G401.6 (cell line): Measurements from ENCODE around the gene NUBP2.

Experiments
- FAIRE-seq: peaks from 2 replicates; lab custom pipeline; 2012; peaks lifted over from hg19 to GRCh38; lab: Jason Lieb, UNC

The NUBP2 gene

DNA sequence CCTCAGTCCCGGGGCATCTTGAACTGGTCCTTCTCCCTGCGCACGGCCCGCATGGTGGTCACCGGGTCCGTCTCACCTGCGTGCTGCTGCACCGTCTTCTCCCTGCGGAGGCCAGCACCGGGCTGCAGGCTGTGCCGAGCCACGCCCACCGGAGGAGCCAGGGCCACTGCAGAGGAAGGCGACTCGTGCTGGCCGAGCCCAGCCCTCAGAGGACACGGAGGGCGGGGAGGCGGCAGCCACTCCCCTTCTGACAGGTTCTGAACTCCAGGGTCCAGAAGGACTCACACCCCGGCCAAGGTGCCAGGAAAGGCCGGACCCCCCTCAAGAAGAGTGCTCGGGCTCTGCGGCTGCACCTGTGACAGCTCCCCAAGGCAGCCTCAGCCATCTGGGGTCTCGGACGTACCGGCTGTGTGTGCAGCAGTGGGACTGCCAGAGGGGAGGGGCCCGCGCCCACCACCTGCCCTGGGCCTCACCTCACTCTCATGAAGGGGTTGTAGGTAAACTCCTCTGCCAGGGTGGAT is 26.6 kb downstream of the NUBP2 start:
- FAIRE-seq = no peak

DNA sequence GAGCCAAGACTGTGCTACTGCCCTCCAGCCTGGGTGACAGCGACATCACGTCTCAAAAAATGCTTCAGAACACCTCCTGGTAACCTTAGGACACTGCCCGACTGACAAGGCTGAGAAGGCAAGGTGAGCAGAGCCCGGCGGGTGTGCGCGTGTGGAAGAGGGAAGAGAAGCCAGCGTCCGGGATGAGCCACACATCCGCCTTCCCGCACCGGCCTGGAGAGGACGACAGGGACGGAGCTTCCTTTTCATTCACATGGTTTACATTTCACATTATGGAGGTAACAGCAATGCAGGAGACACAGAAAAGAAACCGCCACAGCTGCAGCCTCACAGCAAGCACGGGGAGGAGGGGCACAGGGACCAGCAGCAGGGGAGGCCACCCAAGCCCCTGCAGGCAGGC is 27.3 kb downstream of the NUBP2 start:
- no peak for FAIRE-seq

DNA sequence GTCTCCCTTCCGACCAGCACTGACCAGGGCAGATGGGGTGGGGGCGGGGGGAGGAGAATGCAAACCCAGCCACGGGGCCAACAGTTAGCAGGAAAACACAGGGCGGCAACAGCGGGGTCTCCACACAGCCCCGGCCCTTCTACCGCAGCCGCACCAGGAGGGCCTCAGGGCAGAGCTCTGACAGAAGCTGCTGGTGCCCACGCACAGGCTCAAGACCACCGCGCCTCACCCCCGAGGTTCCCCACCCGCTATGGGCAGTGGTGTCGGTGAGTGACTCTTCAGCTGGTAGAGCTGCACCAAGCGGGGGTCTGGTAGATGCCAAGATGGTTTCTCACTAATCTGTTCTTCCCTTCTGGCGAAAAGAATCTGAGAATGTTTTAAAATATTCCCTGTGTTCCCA is 27.8 kb downstream of the NUBP2 start:
- FAIRE-seq = no peak

- no peak for FAIRE-seq
These were observed 30.0 kb downstream of the NUBP2 start for GRCh38 chr16:1812732-1813163.

GRCh38 chr16:1815461-1815860 is 32.7 kb downstream of the NUBP2 start:
- no peak for FAIRE-seq

GRCh38 chr16:1816396-1817275 is 33.9 kb downstream of the NUBP2 start:
- FAIRE-seq = no peak

GRCh38 chr16:1817276-1817589 is 34.5 kb downstream of the NUBP2 start:
- no peak for FAIRE-seq

- no peak for FAIRE-seq
These were observed 35.0 kb downstream of the NUBP2 start for GRCh38 chr16:1817716-1818115.

DNA sequence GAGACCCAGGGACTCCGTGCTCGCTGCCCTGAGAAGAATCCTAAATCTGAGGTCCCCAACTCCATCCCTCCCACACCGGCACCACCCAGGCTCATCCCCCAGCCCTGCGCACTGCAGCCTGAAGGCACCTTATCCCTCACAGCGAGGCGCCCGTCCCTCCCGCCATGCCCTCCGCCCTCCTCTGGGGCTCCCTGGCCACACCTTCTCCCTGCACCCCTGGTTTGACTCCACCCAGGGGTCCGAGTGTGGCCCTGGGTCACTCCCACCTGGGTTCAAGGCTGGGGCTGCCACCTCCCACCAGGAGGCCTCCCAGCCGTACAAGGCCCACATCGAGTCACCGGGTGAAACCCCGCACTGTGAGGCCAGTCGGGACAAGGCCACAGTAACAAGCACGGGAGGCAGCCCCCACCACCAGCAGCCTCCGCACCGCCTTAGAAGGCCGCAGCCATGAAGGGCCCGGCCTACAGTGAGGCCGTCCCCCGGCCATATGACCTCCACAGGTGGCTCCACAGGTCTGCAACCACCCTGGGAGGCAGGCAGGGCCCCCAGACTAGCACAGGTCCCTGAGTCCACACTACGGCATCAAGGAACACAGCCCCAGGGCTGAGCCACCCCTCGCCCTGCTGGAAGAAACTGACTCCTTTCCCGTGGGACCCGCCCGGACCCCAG is 35.6 kb downstream of the NUBP2 start:
- FAIRE-seq = no peak

- FAIRE-seq = no peak
These were observed 36.2 kb downstream of the NUBP2 start for GRCh38 chr16:1818873-1819525.

GRCh38 chr16:1819611-1820010 is 36.9 kb downstream of the NUBP2 start:
- FAIRE-seq = no peak

GRCh38 chr16:1820096-1820945 is 37.6 kb downstream of the NUBP2 start:
- FAIRE-seq = no peak

DNA sequence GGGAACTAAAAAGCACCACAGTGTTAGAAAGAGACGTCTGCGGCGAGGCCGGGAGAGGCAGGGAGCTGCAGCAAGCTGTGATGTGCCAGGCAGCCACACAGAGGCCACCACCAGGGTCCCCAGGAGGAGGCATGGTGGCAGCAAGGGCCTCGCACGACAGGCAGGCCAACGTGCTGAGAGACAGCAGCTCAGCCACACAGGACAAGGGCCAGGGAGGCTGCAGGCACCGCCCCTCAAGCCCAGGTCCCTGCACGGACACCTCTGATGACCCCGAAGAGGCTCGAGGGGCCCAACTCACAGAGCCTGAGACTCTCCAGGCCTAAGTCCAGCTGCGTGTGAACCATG is 38.2 kb downstream of the NUBP2 start:
- FAIRE-seq = no peak

DNA sequence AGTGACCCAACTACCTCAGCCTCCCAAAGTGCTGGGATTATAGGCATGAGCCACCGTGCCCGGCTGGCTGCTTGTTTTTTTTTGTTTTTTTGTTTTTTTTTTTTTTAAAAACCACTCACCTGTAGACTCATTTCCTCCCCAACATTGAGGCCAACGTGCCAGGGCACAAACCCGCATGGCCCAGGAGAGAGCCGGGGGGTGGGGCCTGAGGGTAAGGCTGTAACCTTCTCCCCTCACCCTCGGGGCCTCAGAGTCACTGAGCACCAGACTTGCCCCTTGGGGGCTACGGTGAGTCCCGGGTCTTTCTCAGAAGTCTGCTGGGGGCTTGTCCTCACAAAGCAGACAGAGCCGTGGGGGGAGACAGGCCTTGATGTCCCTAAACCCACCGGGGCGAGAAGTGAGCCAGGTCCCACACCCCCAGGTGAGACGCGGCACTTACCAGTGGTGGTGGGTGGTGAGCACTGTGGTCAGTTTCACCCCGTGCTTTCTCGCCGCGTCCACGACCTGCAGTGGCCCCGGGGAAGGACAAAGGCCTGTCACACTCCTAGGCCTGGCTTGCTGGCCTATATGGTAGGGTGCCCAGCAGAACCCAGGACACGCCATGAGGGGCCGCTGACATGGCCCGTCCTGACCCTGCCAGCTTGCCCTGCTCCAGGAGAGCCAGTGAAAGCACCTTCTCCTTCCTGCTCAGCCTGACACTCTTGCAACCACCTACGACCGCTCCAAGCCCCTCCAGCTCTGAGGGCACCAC is 39.3 kb downstream of the NUBP2 start:
- no peak for FAIRE-seq

- no peak for FAIRE-seq
These were observed 40.0 kb downstream of the NUBP2 start for GRCh38 chr16:1822801-1823200.

- peak; percentile 71 for FAIRE-seq
These were observed 41.1 kb downstream of the NUBP2 start for GRCh38 chr16:1823821-1824220.

DNA sequence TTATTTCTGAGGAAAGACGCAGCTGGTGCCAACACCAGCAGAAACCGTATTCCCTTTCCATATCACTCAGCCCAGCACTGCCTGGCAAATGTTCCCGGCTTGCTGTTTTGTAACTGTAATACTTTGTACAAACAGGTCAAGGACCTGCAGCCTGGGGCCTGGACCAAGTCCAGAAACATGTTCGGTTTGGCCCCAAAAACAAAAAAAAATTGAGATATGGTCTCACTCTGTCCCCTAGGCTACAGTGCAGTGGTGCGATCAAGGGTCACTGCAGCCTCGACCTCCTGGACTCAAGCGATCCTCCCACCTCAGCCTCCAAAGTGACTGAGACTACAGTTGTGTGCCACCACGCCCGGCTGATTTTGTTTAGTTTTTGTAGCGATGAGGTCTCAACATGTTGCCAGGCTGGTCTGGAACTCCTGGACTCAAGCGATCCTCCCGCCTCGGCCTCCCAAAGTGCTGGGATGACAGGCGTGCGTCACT is 42.7 kb downstream of the NUBP2 start:
- no peak for FAIRE-seq

DNA sequence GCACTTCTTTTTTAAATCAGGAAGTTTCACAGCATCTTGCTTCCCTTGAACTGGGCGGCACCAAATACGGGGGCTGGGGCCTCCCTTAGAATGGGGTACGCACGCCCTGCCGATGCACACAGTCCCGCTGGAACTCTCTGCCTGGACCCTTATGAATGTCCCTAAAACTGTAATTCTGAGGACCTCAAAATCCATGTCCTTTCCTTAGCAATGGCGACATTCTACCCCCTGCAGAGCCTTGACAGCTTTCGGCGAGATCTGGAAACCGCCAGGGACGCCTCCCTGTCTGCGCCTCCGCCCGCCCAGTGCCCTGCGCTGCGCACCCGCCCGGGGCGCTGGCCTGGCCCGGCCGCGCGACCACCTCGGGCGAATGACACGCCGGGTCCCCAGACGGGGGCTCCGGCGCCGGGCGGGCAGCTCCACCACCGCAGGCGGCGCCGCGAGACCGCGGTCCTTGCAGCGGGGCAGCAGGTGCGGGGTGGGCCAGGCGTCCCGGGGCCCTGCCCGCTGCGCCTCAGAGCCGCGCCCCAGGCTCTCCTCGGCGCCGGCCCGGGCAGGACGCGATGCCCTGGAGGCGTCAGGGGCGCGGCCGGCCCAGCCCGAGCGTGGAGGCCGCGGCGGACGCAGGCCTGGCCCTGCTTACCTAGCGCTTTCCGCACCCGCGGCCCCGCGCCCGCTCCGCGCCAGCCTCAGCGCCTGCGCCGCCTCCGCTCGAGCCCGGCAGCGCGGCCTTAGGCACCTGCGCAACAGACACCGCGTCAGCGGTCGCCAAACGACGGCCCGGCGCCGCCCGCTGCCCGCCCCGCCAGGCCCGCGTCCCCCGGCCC is 43.3 kb downstream of the NUBP2 start:
- no peak for FAIRE-seq

- FAIRE-seq = no peak
These were observed 44.2 kb downstream of the NUBP2 start, which contains the start of the genes FAHD1 and HAGH for GRCh38 chr16:1826691-1827573. TSS of gene FAHD1 (plus strand) at chr16:1827206. CDS start at chr16:1827239, 33 bp downstream. TSS of gene HAGH (minus strand) at chr16:1826825. CDS start at chr16:1826787, 38 bp downstream.
